NCI-H82 treated with DMSO at 0.1 percent for 48 hours (cell line): Measurements from ENCODE around the gene POLR2J3.
"Not testable (repeated sequence)": the region's sequence is repeated elsewhere in the genome, so short reads cannot be mapped to it uniquely, and the experiment has no call there.

Source experiments
- DNase-seq: peaks from one replicate; lab custom pipeline; 2025; ENCODE audit not compliant: unreplicated experiment; lab: John Stamatoyannopoulos, UW

Gene POLR2J3

DNA sequence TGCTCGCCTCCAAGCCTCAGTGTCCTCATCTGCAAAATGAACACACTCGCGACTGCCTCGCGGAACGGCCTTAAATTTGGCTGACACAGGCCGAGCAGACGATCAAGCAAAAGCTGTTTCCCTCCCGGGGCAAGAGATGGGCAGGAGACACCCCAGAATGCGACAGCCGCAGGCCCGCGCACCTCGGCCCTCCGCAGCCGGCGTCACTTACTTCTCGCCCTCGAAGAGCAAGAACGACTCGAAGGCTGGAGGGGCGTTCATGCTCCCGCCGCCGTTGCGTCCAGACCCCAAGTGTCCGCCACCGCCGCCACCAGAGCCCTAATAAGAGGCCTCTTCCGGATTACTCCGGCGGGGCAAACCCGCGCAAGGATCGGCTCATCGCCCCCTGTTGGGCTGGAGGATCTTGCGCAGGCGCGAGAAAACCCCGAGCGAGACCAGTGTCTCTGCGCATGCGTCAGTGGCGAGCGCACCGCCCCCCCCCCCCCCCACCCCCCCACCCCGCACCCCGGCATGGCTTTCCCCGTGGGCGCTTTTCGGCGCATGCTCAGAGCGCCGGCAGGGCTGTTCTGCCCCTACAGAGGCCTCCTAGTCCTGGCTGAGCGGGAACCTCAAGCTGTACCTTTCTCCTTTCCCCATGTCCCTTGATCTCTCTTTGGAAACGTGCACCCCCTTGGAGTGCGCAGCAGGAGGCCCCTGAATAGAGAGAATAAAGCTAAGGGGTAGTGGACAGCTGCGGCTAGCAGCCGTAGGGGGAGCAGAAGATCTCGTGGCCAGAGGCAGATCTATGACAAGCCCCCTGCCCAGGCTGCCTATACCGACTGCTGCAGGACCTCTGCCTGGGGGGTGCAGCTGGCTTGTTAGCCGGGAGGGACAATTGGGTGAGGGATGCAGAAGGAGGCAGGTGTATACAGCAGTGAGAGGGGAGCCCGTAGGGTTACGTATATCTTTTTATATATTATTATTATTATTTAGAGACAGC lies at the start of gene POLR2J3:
POLR2J3 (minus strand) TSS at position 323 of the 979 bp plus-strand sequence; CDS start at position 261, 62 bp downstream.
- DNase-seq: not testable (repeated sequence)

- not testable (repeated sequence) for DNase-seq
These were observed 45.7 kb upstream of the POLR2J3 start for GRCh38 chr7:102618122-102618521.

DNA sequence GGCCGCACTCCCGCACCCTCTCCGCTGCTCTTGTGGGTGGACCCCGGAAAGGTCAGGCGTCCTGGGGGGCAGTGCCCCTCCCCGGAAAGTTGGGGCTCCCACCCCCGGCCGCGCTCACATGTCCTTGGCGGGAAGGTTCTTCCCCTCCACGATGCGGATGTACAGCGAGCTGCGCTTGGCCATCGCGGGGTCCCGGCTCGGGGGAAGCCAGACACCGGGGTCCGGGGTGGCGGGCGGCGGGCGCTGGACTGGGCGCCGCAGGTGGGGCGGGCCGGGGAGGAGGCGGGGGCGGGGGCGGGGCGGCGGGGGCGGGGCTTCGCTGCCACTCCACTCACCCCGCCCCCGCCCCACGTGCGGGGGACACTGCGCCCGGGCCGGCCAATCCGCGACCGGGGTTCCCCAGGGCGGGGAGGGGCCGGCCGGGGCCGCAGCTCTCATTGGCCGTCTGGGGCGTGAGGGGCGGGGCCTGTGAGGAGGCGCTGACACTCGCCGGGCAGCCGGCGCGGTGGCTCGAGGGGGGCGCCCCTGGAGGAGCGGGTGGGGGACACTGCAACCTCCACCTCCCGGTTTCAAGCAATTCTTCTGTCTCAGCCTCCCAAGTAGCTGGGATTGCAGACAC lies 44.2 kb upstream of the POLR2J3 start, which contains the start of gene RASA4:
RASA4 (minus strand) TSS at position 250 of the 619 bp plus-strand sequence; CDS start at position 183, 67 bp downstream.
- not testable (repeated sequence) for DNase-seq

DNA sequence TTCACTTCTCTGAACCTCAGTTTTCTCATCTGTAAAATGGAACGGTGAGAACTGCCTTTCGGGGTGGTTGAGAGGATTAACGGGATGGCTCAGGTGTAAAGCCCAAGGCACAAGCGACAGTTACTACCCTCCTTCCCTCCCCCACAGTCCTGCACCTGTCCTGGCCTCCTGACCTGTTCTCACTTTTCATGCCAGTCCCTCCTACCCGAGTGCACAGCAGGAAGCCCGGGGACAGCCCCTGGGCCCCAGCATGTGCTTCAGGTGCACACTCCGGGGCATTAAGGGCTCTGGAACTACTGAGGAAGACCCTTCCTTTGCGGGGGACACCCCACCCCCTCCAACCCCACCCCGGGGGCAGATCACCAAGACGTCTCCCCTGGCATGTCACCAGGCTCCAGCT lies 43.5 kb upstream of the POLR2J3 start:
- DNase-seq: not testable (repeated sequence)

GRCh38 chr7:102614873-102615272 lies 42.5 kb upstream of the POLR2J3 start:
- not testable (repeated sequence) for DNase-seq

DNA sequence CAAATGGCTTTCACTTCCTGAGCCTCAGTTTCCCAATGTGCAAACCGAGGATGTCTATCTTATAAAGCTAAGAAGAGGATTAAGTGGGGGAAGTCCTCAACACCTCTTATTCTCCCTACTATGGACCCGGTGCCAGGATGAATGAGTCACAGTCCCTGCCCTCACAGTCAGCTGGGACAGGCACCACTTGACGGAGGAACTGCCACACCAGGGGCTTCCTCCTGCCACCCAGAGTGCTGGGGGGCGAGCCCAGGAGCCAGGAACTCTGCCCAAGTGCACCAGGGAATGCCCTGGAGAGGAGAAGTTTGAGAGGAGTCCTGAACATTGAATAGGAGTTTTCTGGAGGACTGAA lies 41.9 kb upstream of the POLR2J3 start:
- not testable (repeated sequence) for DNase-seq

GRCh38 chr7:102613575-102614345 lies 41.4 kb upstream of the POLR2J3 start:
- DNase-seq: not testable (repeated sequence)

DNA sequence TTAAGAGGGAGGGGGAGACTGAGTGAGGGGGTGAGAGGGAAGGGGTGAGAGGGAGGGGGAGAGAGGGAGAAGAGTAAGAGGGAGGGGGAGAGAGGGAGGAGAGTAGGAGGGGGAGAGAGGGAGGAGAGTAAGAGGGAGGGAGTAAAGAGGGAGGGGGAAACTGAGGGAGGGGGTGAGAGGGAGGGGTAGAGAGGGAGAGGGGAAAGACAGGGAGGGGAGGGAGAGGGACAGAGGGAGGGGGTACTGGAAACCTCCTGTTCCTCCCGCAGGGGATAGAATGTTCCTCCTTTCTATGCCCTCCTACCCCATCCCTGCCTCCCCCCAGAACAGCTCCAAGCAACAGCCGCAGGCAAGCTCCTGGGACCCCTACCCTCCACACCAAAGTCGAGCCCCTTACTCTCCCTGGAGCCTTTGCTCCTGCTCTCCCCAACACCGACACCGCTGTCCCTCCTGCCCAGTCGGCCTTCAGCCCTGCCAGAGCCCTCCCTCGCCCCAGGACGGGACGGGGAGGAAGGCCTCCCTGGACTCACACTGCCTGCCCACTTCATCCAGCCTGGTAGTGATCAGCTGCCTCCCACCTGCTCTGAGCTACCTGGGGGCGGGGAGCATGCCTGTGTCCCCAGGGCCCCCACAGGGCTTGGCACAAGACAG lies 39.4 kb upstream of the POLR2J3 start:
- DNase-seq: not testable (repeated sequence)

DNA sequence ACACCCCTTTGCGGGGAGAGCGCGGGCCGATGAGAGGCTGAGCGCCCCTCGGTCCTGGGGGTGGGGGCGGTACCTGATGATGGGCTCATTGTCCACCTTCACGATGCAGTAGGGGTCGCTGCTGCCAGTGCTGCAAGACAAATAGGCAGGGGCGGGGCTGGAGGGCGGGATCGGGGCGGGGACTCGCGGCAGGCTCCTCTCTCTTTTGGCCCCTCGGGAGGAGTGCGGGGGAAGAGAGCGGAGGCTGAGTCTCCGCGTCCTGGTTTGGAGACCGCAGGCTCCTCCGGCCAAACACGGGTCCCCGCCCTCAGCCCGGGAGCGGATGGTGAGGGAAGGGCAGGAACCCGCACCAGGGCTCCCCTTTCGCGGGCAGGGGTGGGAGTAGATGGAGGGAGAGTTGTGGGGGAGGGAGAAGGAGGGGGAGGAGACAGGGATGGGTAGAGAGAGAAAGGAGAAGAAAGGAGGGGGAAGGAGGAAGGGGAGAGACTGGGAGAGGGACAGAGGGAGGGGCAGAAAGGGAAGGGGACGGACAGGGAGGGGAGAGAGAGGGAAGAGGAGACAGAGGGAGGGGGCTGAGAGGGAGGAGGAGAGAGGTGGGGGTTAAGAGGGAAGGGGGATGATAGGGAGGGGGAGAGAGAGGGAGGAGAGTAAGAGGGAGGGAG lies 38.8 kb upstream of the POLR2J3 start:
- DNase-seq: not testable (repeated sequence)

DNA sequence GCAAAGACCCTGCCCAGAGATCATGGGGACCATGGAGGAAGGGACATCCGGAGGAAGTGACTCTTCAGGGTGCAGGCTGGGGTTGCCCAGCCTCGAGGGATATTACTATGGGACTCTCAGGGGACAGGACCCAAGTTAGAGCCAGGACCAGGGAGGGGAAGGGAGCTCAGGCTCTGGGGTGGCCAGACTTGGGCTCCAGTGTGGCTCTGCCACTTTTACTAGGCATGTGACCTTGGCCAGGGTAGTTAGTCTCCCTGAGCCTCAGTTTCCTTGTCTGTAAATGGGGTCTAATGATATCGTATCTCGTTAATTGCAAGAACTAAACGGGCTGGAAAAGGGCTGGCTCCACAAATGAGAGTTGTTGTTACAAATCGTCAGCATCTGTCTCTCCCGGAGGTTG lies 38.1 kb upstream of the POLR2J3 start:
- not testable (repeated sequence) for DNase-seq

DNA sequence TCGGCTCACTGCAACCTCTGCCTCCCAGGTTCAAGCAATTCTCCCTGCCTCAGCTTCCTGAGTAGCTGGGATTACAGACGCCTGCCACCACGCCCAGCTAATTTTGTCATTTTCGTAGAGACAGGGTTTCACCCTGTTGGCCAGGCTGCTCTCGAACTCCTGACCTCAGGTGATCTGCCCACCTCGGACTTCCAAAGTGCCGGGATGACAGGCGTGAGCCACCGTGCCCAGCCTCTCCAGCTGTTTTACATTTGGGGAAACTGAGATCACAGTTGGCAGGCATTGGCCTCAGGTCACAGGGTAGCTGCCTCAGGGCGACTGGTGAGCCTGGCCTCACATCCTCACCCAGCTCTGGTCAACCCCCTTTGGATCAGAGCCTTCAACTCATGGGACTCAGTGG lies 37.4 kb upstream of the POLR2J3 start:
- not testable (repeated sequence) for DNase-seq

- DNase-seq: not testable (repeated sequence)
These were observed 34.5 kb upstream of the POLR2J3 start for GRCh38 chr7:102606848-102607247.

- not testable (repeated sequence) for DNase-seq
These were observed 32.2 kb upstream of the POLR2J3 start for GRCh38 chr7:102604431-102605145.

DNA sequence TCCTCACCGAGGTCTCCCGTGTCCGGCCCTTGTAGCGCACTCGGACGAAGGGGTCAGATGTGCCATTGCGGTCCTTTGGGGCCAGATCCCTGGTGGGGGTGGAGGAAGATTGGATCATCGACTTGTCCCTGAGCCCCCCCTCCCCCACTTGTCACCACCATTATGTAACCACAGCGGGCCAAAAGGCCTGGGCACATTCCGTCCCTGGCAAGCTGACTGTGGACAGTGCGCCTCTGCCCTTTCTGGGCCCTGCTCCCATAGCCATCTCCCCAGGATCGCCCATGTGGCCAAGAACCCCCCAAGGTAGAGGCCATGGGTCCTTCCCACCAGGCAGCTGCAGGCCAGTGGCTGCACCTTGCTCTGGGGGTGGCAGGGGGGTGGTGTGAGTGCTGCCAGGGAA lies 29.9 kb upstream of the POLR2J3 start:
- DNase-seq: not testable (repeated sequence)

DNA sequence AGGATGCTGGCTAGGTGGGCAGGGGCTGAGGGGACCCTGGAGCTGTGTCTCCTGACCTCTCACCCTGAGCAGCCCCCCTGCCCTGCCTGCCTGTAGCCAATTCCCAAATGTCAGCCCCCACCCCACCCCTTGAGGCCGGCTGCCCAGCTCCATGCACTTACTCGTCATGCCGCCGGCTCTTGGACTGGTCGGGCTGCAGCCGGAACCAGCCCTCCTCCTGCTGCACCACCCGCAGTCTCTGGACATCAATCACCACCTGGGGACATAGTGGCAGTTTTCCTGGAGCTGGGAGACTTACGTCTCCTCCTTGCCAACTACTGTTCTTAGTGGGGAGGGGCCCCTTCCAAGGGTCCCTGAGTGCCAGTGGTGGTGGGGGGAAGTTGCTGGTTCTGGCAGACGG lies 27.3 kb upstream of the POLR2J3 start:
- DNase-seq: not testable (repeated sequence)

DNA sequence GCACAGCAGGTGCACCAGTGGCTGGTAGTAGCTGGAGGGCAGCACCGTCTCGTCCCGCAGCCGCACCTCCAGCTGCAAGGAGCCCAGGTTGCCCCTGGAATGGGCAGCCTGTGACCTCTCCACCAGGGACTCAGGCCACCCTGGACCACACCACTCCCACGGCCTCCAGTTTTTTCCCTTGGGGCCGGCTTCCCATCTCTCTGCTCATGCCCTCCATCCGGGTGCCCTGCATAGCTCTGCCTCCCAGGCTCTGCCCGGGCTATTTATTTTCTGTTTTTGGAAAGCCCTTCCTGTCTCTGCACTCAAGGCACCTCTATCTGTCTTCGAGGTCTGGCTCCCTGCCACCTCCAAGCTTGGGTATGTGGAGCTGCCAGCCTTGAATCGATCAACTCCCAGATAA lies 23.7 kb upstream of the POLR2J3 start:
- DNase-seq: not testable (repeated sequence)

DNA sequence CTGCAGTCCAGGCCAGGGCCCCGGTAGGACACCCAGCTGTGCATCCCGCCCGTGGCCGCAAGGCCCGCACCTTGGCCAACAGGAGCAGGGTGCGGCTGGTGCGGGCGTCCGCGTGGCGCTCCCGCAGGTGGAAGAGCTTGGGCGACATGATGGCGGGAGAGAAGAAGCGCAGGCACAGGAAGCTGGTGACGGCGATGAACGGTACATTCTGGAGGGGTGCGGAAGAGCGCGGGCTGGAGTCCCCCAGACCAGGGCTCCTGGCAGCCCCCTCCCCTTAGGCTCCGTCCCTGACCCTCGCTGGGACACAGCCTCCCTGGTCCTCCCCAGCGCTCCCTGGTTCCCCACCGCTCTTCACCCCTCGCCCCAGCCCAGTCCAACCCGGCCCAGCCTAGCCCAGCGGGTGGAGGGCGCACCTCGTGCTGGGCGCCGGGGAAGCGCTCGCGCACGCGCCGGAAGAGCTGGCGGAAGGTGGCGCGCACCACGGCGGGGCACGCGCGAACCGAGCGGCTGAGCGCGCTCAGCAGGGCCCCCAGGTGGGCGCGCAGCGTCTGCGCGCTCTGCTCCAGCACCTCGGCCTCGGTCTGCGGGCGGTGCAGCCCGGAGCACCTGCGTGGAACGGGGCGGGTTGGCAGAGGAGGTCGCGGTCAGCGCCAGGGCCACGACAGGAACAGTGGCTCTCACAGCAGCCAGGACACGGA lies 21.4 kb upstream of the POLR2J3 start:
- not testable (repeated sequence) for DNase-seq

GRCh38 chr7:102592477-102593019 lies 20.2 kb upstream of the POLR2J3 start:
- not testable (repeated sequence) for DNase-seq
